HG03460 (cell line): Measurements from ENCODE around the gene RO60.

Source experiments
- ATAC-seq: cut with Tn5 transposase; IDR thresholded peaks from one replicate; pipeline ENCODE4 v1.9.1; 2021; ENCODE audit not compliant: unreplicated experiment

The RO60 gene

GRCh38 chr1:193104907-193105820, 45.8 kb downstream of the RO60 start, which contains the start of gene GLRX2:
TSS of gene GLRX2 (minus strand) at chr1:193105414. CDS start at chr1:193105382, 32 bp downstream.
- ATAC-seq: peak; percentile 94

- no peak for ATAC-seq
Measured at GRCh38 chr1:193105821-193106177, 46.4 kb downstream of the RO60 start.

GRCh38 chr1:193108471-193108870, 49.1 kb downstream of the RO60 start:
- no peak for ATAC-seq
